Endometrium (tissue), 2 donors: ENCODE measurements around the gene KCNF1.

Experiments
- FAIRE-seq: peaks from 2 replicates; lab custom pipeline; 2012; peaks lifted over from hg19 to GRCh38; lab: Jason Lieb, UNC
- donor health status: control.
- donor health status: control.

KCNF1 gene

GRCh38 chr2:10920764-10921388, 9.1 kb downstream of the KCNF1 start:
- no peak for FAIRE-seq

DNA sequence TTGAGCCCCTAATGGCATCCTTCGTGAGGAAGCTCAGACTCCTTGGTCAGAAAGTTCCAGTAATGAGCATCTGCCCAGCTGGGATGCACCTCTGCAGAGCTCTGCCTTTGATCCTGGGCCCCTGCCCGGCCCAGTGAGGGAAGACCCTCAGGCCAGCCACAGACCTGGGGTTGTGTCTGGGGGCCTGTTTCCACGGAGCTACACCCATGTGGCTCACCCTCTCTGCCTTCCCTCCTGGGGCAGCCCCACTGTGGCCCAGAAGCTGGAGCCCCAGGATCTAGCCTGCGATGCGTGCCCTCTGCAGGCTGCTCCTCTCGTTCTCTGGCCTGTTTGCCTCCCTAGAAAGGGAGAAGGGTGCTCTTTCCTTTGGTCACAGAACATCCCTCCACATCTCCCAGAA, 9.8 kb downstream of the KCNF1 start:
- no peak for FAIRE-seq

DNA sequence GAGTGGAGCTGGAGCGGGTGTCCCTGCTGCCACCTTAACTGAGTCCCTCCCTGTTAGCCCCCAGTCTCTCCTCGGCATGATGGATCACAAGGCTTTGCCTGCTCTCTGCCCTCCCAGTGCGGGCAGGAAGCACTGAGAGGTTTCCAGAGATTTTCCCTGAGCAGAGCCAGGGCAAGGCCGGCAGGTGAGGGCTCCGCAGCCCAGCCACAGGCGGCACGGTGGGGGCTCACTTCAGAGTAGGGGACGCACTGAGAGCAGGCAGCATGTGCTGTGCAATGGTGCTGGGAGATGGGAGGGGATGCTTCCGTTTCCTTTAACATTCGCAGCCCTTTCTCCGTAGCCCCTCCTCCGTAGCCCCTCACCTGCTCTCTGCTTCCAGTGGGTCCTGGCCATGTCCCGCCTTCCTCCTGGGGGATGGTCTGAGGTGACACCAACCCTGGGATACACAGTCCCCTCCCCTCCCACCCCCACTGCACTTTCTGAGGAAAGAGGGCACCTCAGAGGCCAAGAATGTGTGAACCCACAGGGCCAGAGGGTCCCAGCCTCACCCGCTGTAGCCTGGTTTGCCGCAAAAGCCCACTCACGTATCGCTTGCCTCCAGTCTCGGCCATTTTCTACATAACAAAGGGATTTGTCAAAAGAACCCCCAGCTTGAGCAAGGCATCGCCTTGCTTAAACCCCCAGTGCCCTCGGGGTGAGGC, 10.7 kb downstream of the KCNF1 start:
- no peak for FAIRE-seq

DNA sequence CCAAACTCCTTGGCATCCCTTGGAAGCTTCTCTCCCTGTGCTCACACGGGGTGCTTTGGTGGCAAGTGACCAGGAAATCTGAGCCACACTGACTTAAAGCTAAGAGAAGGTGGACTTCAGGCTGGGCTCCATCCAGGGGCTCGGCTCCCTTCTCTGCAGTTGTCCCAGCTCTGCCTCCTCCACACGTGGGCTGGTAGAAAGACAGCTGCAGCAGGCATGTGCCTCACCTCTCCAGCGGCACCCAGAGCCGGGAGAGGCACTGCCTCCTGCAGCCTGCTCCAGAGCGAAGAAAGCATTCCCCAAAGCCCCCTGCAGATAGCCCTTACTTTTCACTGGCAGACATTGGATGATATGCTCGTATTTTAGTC, 11.3 kb downstream of the KCNF1 start:
- FAIRE-seq = no peak

- no peak for FAIRE-seq
Observed at GRCh38 chr2:10923965-10924364, 12.2 kb downstream of the KCNF1 start.

DNA sequence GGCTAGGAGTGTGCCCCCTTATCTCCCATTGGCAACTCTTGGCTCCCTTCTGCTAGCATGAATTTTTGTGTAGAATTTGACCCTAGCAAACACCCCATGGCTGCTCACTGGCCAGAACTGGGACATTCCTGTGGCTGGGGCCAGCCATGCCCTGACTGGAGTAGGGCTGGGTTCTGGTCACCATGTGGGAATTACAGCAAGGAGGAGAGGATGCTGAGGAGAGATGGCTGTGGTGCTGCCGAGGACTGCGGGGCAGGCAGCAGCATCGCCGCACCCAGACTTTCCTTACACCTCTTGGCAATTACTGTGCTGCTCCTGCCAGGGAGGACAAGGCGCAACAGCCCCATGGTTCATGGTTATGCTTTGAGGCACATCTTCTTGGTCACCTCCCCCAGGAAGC, 12.7 kb downstream of the KCNF1 start:
- FAIRE-seq = no peak

- no peak for FAIRE-seq
Observed at GRCh38 chr2:10924859-10925258, 13.1 kb downstream of the KCNF1 start.

- FAIRE-seq = no peak
Observed at GRCh38 chr2:10926191-10926820, 14.6 kb downstream of the KCNF1 start.

DNA sequence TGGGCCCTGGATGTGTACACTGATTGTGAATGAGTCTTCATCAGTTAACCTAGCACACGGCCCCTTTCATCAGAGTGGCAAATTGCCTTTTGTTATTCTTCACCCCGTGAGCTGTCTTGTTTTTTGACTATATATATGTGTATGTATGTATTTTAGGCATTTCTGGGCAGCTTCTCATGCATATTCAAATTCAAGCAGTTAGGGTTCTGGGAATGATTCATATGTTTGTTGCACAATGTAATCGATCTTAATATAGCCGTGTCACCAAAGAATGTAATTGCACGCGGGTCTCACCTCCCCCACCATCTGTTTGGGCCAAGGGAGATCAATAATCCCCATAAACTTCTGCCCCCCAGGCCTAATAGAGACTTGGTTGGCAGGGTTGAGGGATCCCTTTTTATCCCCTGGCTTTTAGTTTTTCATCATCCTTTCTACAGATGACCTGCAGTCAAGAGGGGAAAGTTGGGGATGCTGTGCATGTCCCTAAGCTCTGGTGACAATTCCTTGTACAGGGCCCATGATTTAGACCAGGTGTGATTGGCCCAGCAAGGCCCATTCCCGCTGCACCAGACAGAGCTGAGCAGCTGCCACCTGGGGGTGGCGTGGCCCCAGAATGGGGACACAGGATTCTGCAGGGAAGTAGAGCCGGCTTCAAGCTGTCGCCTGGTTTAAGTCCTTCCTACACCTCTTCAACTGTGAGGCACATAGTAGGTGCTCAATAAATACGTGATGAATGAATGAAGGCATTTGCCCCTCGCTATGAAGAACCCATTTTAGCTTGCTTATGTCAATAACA, 19.2 kb downstream of the KCNF1 start:
- no peak for FAIRE-seq

- no peak for FAIRE-seq
Observed at GRCh38 chr2:10931710-10932255, 20.0 kb downstream of the KCNF1 start.

DNA sequence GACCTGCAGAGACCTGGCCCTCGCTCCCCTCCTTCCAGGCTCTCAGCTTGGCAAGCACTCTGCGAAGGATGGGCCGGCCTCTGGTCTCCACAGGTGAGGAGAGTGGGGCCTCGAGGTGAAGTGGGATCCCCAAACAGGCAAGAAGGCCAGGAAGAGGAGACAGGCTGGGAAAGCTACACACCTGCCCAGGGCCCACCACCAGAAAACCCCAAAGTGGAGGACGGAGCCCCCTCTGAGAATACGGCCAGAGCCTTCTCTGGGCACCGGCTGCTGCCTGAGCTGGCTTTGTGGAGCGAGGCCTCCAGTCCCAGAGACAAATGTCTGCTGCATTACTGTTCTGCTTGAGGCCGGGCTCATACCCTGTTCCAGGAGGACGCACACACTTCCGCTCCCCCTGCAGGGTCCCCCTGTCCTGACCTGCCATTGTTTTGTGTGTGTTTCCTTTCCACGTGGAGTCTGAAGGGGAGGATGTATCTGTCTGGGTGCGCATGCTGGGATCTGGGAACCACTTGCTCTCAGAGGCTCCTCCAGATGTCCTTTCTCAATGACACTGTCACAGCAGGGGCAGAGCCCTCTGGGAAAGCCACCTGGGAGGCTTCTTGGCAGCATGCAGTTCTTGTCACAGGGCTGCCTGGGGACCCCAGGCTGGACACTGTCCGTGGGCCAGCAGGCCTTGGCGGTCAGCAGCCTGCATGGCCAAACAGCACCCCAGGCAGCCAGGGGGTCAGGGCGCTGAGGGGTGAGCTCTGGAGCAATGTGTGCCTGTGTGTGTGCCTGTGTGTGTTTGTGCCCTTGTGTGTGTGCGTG, 20.8 kb downstream of the KCNF1 start:
- no peak for FAIRE-seq

- no peak for FAIRE-seq
Observed at GRCh38 chr2:10933700-10934225, 22.0 kb downstream of the KCNF1 start.

DNA sequence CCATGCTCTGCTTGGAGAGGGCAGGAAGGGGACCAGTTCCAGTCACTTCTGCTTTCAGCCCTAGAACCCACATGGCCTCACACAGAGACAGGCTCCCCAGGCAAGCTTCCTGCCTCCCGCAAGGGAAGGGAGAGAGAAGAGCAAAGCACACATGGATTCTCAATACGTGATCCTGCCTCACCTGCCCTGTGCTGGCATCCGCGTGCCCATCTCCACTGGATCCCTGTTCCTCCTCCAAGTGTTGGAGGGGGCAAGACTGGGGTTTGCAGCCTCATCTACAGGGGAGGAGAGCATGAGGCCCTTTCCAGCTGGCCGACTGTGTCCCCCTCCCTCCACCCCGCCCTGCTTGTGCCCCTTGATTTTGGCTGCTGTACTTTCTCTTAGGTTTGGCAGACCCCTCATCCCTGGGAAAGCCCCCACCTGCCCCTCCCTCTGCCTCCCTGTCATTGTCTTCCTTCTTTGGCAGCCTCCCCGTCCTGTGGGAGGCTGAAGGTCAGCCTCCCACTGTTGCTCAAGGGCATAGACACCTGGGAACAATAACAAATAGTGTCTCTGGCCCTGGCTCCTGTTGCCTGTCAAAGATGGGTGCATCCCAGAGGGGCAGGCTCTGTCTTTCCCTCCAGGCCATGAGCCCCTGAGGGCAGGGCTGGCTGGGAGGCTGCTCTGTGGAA, 22.7 kb downstream of the KCNF1 start:
- FAIRE-seq = no peak

DNA sequence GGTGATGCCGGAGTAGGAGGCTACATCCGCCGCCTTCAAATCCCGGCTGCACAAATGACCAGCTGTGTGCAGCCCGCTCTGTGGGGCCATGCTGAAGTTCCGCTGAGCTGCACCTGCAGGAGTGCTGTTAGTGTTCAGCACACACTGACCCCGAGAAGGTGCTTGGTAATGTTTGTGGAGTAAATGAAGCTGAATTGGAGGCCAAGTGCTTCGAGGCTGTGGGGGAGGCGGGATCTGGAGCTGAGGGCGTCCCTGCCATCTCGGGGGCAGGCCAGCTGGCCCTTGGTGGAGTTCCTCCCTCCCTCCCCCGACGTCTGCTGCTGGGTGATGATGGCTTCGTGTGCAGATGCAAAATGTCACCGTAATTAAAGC, 23.2 kb downstream of the KCNF1 start:
- no peak for FAIRE-seq

DNA sequence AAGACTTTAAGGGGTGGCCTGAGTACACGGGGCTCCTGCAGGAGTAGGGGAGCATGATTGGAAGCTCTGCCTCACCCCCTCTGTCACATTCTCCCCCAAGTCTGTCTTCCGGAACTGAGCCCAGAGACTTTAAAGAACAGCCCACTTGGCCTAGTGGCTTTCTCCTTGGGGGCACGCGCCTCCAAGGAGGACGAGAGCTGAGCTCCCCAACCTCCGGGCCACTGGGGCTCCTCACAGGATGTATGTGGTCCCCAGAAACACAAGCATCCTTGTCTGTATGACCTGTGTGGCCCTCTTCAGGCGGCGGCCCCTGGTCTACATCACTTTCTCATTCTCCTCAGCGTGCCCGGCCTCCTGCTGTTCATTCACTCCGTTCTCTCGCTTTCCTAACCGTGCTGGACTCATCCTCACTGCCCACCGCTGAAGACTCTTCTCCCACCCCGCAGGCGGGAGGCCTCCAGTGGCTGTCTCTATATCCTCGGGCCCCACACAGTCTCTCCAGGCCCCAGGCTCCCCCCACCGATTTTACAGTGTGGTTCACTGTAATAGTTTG, 23.7 kb downstream of the KCNF1 start:
- no peak for FAIRE-seq

GRCh38 chr2:10935953-10936942, 24.5 kb downstream of the KCNF1 start:
- FAIRE-seq = no peak

- FAIRE-seq = no peak
Observed at GRCh38 chr2:10939058-10939457, 27.3 kb downstream of the KCNF1 start.

DNA sequence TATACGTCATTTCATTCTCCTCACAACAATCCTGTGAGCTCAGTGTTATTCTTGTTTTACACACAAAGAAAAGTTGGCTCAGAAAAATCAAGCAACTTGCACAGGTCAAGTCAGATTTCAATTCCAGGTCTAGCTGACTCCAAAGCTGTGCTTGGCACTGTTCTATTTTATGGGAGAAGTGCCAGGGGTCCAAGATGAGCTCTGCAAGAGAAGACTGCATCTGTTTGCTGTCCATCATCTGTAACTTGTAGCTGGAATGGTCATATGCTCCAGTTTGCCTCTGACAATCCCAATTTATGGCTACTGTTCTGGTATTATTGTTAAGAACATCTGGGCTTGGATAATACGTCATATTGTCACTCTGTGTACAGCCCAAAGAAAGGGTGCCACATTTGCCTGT, 28.9 kb downstream of the KCNF1 start:
- no peak for FAIRE-seq

DNA sequence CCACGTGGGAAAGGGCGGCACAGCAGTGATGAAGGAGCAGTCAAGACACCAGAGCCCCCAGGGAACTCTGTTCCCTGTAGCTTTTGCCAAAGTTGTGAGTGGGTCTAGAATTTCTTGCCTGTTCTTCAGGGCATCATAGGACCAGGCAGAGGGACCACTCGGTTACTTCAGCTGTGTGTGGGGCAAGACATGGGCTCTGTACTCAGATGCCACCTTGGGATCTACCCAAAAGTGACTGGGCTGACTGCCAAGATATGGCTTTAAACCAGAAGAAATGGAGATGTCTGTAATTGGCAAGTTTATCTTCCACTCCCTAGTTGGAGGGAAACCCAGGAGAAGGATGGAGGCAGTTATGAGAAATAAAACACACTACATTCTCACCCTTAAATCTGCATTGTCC, 29.6 kb downstream of the KCNF1 start:
- no peak for FAIRE-seq
